Neutrophil (primary cell): Measurements from ENCODE around the gene GPC6.

Experiments used
- H3K27ac ChIP-seq: fragments of 200-600 bp; sonication (generic); 2 replicates; pipeline ENCODE4 v1.5.1; 2016; ENCODE audit warnings: mild to moderate bottlenecking, moderate library complexity
- H3K27me3 ChIP-seq: fragments of 200-600 bp; sonication (generic); 2 replicates; pipeline ENCODE4 v1.6.0; 2016; ENCODE audit warnings: mild to moderate bottlenecking
- H3K36me3 ChIP-seq: fragments of 200-600 bp; sonication (generic); 2 replicates; pipeline ENCODE4 v1.5.1; 2017
- H3K4me1 ChIP-seq, 2 experiments: fragments of 200-600 bp in 1 of 2; sonication (generic) in 1 of 2; 1 replicate in 1 of 2; 2 replicates in 1 of 2; pipeline versions ENCODE4 v1.5.1 to v1.6.1; 2013 to 2016; ENCODE audit warnings: low read depth in 1 of 2, low read length in 1 of 2, mild to moderate bottlenecking in 1 of 2, moderate library complexity in 1 of 2; ENCODE audit not compliant: control insufficient read depth in 1 of 2, insufficient read depth in 1 of 2
- H3K4me3 ChIP-seq, 2 experiments: fragments of 200-600 bp in 1 of 2; sonication (generic) in 1 of 2; 1 replicate in 1 of 2; 2 replicates in 1 of 2; pipeline ENCODE4 v1.5.1; 2013 to 2016; ENCODE audit warnings: low read depth in 1 of 2, low read length in 1 of 2, mild to moderate bottlenecking in 1 of 2, moderate library complexity in 1 of 2
- H3K9me3 ChIP-seq: fragments of 200-600 bp; sonication (generic); 2 replicates; pipeline ENCODE4 v1.5.1; 2016
- TF ChIP-seq, protein P1 (sequence below): fragments of 200-600 bp; sonication (generic); IDR thresholded peaks from 2 replicates; pipeline ENCODE4 v1.5.1; 2016; ENCODE audit warnings: antibody characterized with exemption

The GPC6 gene

DNA sequence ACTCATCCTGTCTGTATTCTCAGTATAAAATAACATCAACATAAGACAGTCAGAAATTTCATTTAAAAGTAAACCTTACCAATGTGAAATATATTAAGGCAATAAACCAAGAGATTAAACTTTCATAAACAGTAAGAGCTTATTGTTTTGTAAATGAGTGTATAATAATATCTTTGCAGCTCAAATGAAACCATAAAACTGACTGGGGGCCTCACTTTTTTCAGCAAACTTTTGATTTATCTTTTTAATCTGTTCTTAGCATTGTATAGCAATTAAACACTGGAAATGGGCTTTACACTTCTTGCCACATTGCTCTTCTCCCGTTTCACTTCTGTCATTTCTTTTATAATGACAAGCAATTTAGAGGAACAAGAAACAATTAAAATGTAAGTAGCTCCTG, 580.3 kb downstream of the GPC6 start:
- Histone ChIP-seq H3K9me3 (no peaks in the 10 kb centered on the region), H3K27me3 (no peaks in the 10 kb centered on the region), H3K36me3 (no peaks in the 10 kb centered on the region), H3K27ac (no peak overlapping the region), H3K4me1 (no peaks in the 10 kb centered on the region), H3K4me3 (no peak overlapping the region)
- TF ChIP-seq, protein P1, sequence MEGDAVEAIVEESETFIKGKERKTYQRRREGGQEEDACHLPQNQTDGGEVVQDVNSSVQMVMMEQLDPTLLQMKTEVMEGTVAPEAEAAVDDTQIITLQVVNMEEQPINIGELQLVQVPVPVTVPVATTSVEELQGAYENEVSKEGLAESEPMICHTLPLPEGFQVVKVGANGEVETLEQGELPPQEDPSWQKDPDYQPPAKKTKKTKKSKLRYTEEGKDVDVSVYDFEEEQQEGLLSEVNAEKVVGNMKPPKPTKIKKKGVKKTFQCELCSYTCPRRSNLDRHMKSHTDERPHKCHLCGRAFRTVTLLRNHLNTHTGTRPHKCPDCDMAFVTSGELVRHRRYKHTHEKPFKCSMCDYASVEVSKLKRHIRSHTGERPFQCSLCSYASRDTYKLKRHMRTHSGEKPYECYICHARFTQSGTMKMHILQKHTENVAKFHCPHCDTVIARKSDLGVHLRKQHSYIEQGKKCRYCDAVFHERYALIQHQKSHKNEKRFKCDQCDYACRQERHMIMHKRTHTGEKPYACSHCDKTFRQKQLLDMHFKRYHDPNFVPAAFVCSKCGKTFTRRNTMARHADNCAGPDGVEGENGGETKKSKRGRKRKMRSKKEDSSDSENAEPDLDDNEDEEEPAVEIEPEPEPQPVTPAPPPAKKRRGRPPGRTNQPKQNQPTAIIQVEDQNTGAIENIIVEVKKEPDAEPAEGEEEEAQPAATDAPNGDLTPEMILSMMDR = no peak

DNA sequence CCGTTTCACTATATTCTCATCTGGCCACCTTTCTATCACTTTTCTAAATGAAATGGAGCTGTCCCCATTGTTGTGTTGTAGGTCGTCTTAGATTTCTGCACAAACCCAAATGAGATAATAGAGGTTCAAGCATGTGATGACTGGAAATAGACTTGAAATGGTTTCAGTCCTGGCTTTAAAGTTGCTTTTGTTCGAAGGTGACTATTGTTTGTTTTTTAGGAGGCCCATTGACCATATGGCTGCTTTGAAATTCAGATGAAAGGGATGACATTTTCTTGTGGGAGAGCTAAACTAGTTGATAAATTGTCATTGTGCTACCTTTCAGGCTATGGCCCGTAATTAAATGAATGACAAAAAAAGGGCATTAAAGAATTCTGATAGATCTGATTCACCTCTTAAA, 583.7 kb downstream of the GPC6 start:
- Histone ChIP-seq H3K36me3 (no peaks in the 10 kb centered on the region), H3K27ac (no peak overlapping the region), H3K4me1 (no peaks in the 10 kb centered on the region), H3K4me3 (no peak overlapping the region), H3K9me3 (no peaks in the 10 kb centered on the region), H3K27me3 (no peaks in the 10 kb centered on the region)
- TF ChIP-seq, protein P1 = no peak

DNA sequence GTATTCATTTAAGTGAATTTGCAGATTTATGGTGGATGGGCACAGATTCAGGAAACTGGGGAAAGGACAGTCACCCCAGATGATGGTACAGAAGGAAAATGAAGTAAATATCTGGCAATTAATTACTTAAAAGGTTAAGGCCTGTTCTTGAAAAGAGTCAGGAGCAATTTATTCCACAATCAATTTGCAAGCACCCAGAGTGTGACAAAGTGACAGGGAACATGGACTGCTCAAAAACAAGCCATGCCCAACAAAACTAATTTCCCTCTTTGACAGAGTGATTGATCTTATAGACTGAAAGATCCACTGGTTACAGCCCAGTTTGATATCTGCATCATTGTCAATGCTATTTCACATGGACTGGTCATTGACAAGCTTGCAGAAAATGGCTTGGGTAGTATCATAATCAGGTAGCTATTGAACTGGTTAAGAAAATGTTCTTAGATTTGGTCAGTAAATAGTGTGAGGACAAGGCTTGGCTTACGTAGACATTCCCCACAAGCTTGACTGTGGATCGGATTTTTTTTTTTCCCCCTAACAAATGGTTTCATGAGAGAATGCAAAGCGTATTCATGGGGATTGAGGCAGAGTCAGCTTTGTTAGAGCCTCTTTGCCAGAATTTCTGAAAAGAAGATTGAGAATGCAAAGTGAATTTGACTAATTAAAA, 584.6 kb downstream of the GPC6 start:
- TF ChIP-seq, protein P1 = no peak
- no peaks in the 10 kb centered on the region for H3K27me3 ChIP-seq
- no peak overlapping the region for H3K4me3 ChIP-seq
- H3K4me1 ChIP-seq = no peaks in the 10 kb centered on the region
- H3K27ac ChIP-seq = no peak overlapping the region
- no peaks in the 10 kb centered on the region for H3K36me3 ChIP-seq
- H3K9me3 ChIP-seq = no peaks in the 10 kb centered on the region

DNA sequence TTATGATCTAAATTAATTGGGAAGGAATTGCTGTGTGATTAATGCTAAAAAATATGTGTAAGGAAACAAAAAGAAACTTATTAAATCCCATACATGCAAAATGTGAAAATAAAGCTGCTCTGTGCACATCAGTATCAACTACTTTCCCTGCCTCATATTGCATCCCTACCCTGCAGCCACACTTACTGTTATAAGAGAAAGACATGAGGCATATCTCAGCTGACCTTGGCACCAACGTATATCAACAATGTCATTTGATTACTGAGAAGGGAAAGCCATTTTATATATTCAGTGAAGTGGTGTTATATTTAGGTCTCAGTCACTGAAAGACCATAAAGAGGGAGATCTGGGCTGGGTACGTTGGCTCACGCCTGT, 585.1 kb downstream of the GPC6 start:
- Histone ChIP-seq H3K27ac (no peak overlapping the region), H3K4me3 (no peak overlapping the region), H3K9me3 (no peaks in the 10 kb centered on the region), H3K36me3 (no peaks in the 10 kb centered on the region), H3K4me1 (no peaks in the 10 kb centered on the region), H3K27me3 (no peaks in the 10 kb centered on the region)
- TF ChIP-seq, protein P1 = no peak

DNA sequence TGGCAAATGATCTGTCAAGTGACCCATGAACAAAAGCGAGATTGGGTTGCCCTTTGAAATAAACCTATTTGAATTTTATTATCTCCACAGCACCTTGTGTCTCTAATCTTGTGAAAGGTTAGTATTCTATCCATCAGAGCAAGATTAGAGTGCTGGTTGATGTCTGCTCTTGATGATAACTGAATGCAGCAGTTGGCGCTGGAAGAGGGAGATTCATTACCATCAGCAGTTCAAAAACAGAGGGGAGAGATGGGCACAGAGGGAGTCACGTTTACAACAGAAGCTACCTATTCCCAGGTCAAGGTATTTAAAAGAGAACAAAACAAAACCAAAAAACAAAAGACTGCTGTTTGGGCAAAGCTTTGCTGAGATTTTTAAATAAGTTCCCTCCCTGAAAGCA, 588.1 kb downstream of the GPC6 start:
- TF ChIP-seq, protein P1 = no peak
- Histone ChIP-seq H3K36me3 (no peaks in the 10 kb centered on the region), H3K4me1 (no peaks in the 10 kb centered on the region), H3K4me3 (no peak overlapping the region), H3K9me3 (no peaks in the 10 kb centered on the region), H3K27me3 (no peaks in the 10 kb centered on the region), H3K27ac (no peak overlapping the region)

DNA sequence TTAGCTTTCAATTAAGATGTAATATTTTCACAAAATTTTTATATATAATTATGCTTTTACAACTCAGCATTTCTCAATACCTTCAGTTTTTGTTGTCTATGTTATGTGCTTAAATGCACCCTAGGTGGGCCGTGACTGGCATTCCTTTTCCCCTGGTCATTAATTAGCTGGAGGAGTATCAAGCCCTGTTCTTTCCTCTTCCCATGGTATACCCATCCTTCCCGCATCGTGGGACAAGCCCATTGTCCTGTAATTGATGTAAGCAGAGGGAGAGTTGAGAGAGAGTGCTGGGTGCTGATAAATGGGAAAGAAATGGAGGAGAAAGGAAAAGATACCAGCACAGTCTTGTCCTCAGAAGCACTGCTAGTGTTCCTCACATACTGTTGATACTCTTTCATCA, 591.7 kb downstream of the GPC6 start:
- no peaks in the 10 kb centered on the region for H3K36me3 ChIP-seq
- H3K4me1 ChIP-seq = no peaks in the 10 kb centered on the region
- H3K27me3 ChIP-seq = no peaks in the 10 kb centered on the region
- H3K4me3 ChIP-seq = no peak overlapping the region
- TF ChIP-seq, protein P1 = no peak
- H3K27ac ChIP-seq = no peak overlapping the region
- H3K9me3 ChIP-seq = no peaks in the 10 kb centered on the region
